ENCODE results near the gene CYP24A1.

DNA sequence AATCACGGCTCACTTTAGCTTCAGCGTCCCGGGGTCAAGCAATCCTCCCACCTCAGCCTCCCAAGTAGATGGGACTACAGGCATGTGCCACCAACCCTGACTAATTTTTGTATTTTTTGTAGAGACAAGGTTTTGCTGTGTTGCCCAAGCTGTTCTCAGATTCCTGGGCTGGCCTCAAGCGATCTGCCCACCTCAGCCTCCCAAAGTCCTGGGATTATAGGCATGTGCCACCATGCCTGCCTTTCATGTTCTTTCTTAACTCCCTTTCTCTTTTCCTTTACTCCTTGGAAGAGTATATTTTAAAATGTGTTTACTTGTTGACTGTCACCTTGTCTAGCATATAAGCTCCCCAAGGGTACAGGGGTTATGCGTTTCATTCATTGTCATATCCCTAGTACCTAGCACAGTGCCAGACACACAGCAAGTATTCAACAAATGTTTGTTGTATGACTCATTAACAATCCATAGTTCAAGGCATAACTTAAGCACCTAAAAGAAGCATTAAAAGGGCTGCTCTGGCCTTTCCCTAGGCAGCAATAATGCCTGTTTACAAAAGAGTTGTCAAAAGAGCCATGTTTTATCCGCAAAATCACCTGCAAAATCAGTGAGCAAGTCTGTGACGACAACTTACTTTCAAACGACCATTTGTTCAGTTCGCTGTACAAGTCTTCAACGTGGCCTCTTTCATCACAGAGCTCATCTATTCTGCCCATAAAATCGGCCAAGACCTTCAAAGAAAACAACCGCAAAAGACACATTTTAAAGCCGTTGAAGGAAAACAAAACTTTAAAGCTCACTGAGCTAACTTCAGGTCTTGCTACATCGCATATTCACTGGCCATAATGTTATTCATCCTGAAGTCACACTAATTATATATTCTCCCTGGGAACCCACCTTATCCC is 4.6 kb downstream of the CYP24A1 start:
- TF ChIP-seq EZH2phosphoT487 (IDR thresholded peaks at IDR 0.05; ENCODE audit: borderline replicate concordance, low read length), result no peak
- TF ChIP-seq EZH2 (IDR thresholded peaks at IDR 0.05; ENCODE audit: low read length, unreplicated experiment), result no peak

Data from PC-3 (cell line).